Pancreas (tissue), 10 donors: ENCODE measurements around the gene ACAA1. TPM values are rescaled to one million over a fixed set of nuclear protein-coding genes. Genes with fewer than 3 reads are reported as not detected.

Source experiments
- ATAC-seq, 4 donors: fragments of 200-7000 bp; cut with Tn5 transposase; one replicate each; pipeline versions ENCODE4 v1.8.0 to v1.9.1; 2020; ENCODE audit warnings: mild to moderate bottlenecking in 4 of 4, moderate library complexity in 4 of 4
- DNase-seq, 6 donors: peaks; one replicate each; pipeline ENCODE4 v3.0.0-alpha.2; 2020
- FAIRE-seq: peaks from 2 replicates; lab custom pipeline; 2012; peaks lifted over from hg19 to GRCh38; lab: Jason Lieb, UNC
- H3K27ac ChIP-seq, 4 donors: fragments of 200-600 bp; sonication (generic); 1 replicate in 3 of 4; 2 replicates in 1 of 4; pipeline versions ENCODE4 v1.5.0 to v1.8.0; 2020
- H3K27me3 ChIP-seq, 4 donors: fragments of 200-600 bp; one replicate each; pipeline ENCODE4 v1.8.0; 2021
- H3K36me3 ChIP-seq, 3 donors: fragments of 200-600 bp; sonication (generic) in 1 of 3; one replicate each; pipeline versions ENCODE4 v1.5.0 to v1.8.0; 2020 to 2021
- H3K4me1 ChIP-seq, 3 donors: fragments of 200-600 bp; one replicate each; pipeline ENCODE4 v1.8.0; 2021
- H3K4me3 ChIP-seq, 4 donors: fragments of 200-600 bp; sonication (generic) in 2 of 4; one replicate each; pipeline versions ENCODE4 v1.5.0 to v1.8.0; 2020 to 2021
- H3K9me3 ChIP-seq, 4 donors: fragments of 200-600 bp; one replicate each; pipeline ENCODE4 v1.8.0; 2021
- CTCF ChIP-seq, 4 donors: fragments of 200-600 bp; sonication (generic) in 3 of 4; IDR thresholded peaks; one replicate each; pipeline versions ENCODE4 v1.5.0 to v1.8.0; 2021; ENCODE audit warnings: antibody characterized with exemption in 4 of 4
- WGBS, 2 donors: extraction: QIAGEN DNeasy Blood & Tissue Kit; methylation state at CpG; one replicate each; pipeline ENCODE4 v1.1.7; 2013; 5-methylcytosine and 5-hydroxymethylcytosine counted together
- intact Hi-C, 3 donors: fragments of 100-400 bp; cut with DNase I; formaldehyde crosslinking; loops; one replicate each; pipeline versions ENCODE4 v1.11.1 to v1.14.2; 2022
- polyA plus RNA-seq, 2 donors: library from polyadenylated mRNA; stranded (reverse); fragments of 200-250 nt; gene quantifications; one replicate each; pipeline ENCODE4 v1.2.3, GENCODE V29; 2013
- total RNA-seq, 6 donors: library from RNA; stranded (reverse); fragmentation: NEBNext Ultra II Directional in 4 of 6; extraction: Animal tissue kit (Norgen Biotek cat#: 25700) in 4 of 6; gene quantifications; one replicate each; pipeline versions ENCODE4 v1.2.1 to v1.2.4, GENCODE V29; 2021 to 2023
- donor health status: healthy with polysubstance abuse.
- donor health status: DM: no; HTN: no; CAD: no; lungs with moderate emphysema.
- donor health status: DM: no; HTN: no; CAD: no.
- donor health status: control.
- donor health status: control.
- donor health status: Bipolar disorder and iron deficiency.
- donor health status: DM: yes; HTN: yes; CAD: no.
- donor health status: DM: no; HTN: no; CAD: no.
- donor health status: DM: no; HTN: no; CAD: no.
- donor health status: DM: yes; HTN: yes; CAD: no.

ACAA1 gene
- total and polyA plus RNA-seq, 8 donors, result 44.2 to 110 (median 59.3) TPM

- ATAC-seq, result no peak
- no peaks in the 10 kb centered on the region for H3K9me3 ChIP-seq
- H3K27me3 ChIP-seq, result no peaks in the 10 kb centered on the region
- WGBS, 2 donors, result 93% methylated on average over 7 of the region's 7 CpGs
- H3K4me3 ChIP-seq, result no peak overlapping the region
- peaks cover 0 to 16% (median 4%) of the 10 kb centered on the region in 3 donors for H3K4me1 ChIP-seq
- DNase-seq, result no peak
- intact Hi-C loops, result no loop called here
- no peak for TF ChIP-seq CTCF (IDR thresholded peaks at IDR 0.05)
- FAIRE-seq, result no peak
- no peak overlapping the region for H3K27ac ChIP-seq
- H3K36me3 ChIP-seq, result peaks cover 0 to 8% (median 7%) of the 10 kb centered on the region in 3 donors
Observed at GRCh38 chr3:38141173-38141951, 4.4 kb upstream of the ACAA1 start.

GRCh38 chr3:38140326-38141172 lies 3.6 kb upstream of the ACAA1 start:
- Histone ChIP-seq H3K4me3 (no peak overlapping the region), H3K36me3 (peaks cover 0 to 8% (median 7%) of the 10 kb centered on the region in 3 donors), H3K4me1 (peaks cover 4 to 19% (median 7%) of the 10 kb centered on the region in 3 donors), H3K27me3 (no peaks in the 10 kb centered on the region), H3K27ac (no peak overlapping the region), H3K9me3 (no peaks in the 10 kb centered on the region)
- FAIRE-seq, result no peak
- no peak for ATAC-seq
- 95% methylated on average over 13 of the region's 13 CpGs for WGBS, 2 donors
- intact Hi-C loops, result no loop called here
- DNase-seq, result no peak
- no peak for TF ChIP-seq CTCF (IDR thresholded peaks at IDR 0.05)

- Histone ChIP-seq H3K27ac (no peak overlapping the region), H3K4me1 (peaks cover 12 to 28% (median 16%) of the 10 kb centered on the region in 3 donors), H3K36me3 (peaks cover 0 to 8% (median 7%) of the 10 kb centered on the region in 3 donors), H3K9me3 (no peaks in the 10 kb centered on the region), H3K4me3 (peak overlapping the region in 3 of 4 donors; percentile 53 to 93 (median 93)), H3K27me3 (no peaks in the 10 kb centered on the region)
- DNase-seq (no peak), FAIRE-seq (no peak), ATAC-seq (no peak)
- intact Hi-C loops, result no loop called here
- TF ChIP-seq CTCF (IDR thresholded peaks at IDR 0.05), result no peak
- WGBS, 2 donors, result 90 to 91% methylated on average over 7 of the region's 7 CpGs
Observed at GRCh38 chr3:38139652-38140051, 2.7 kb upstream of the ACAA1 start.

- Histone ChIP-seq H3K4me1 (peaks cover 17 to 32% (median 21%) of the 10 kb centered on the region in 3 donors), H3K27me3 (no peaks in the 10 kb centered on the region), H3K4me3 (peak overlapping the region; percentile 53 to 93 (median 84)), H3K27ac (peak overlapping the region; percentile 83 to 96 (median 94)), H3K9me3 (no peaks in the 10 kb centered on the region), H3K36me3 (peaks cover 0 to 8% (median 7%) of the 10 kb centered on the region in 3 donors)
- no peak for DNase-seq
- intact Hi-C loops, result no loop called here
- FAIRE-seq, result no peak
- no peak for ATAC-seq
- WGBS, 2 donors, result 4 to 5% methylated on average over 8 of the region's 8 CpGs
- TF ChIP-seq CTCF (IDR thresholded peaks at IDR 0.05), result no peak
Observed at GRCh38 chr3:38139191-38139590, 2.3 kb upstream of the ACAA1 start.
